H1 (cell line): ENCODE measurements around the gene PET100.

Experiments
- CEBPB ChIP-seq: IDR thresholded peaks from 2 replicates; pipeline ENCODE4 v1.6.1; 2012; ENCODE audit warnings: low read depth, low read length
- CTCF ChIP-seq, 3 experiments: IDR thresholded peaks; 1 replicate in 2 of 3; 2 replicates in 1 of 3; pipeline versions ENCODE4 v1.5.1 to v1.6.1; 2011; ENCODE audit warnings: low read length in 3 of 3, mild to moderate bottlenecking in 3 of 3, inconsistent platforms in 2 of 3, low read depth in 1 of 3, moderate library complexity in 1 of 3; ENCODE audit not compliant: insufficient read depth in 1 of 3; ENCODE audit errors: control extremely low read depth in 1 of 3
- EZH2 ChIP-seq: fragments of 200-600 bp; sonication (generic); IDR thresholded peaks from 2 replicates; pipeline ENCODE4 v1.7.1; 2012; ENCODE audit warnings: low read depth, mild to moderate bottlenecking, moderate library complexity, low read length, inconsistent platforms; ENCODE audit not compliant: severe bottlenecking
- JUN ChIP-seq: IDR thresholded peaks from 2 replicates; pipeline ENCODE4 v1.6.1; 2011; ENCODE audit warnings: low read depth, mild to moderate bottlenecking, improper control_type of control experiment, low read length
- KDM5A ChIP-seq: fragments of 200-600 bp; IDR thresholded peaks from 2 replicates; pipeline ENCODE4 v1.7.1; 2012; ENCODE audit warnings: mild to moderate bottlenecking, low read length, inconsistent platforms, mixed read lengths
- MAFK ChIP-seq: IDR thresholded peaks from 2 replicates; pipeline ENCODE4 v1.6.1; 2012; ENCODE audit warnings: low read depth, mild to moderate bottlenecking, improper control_type of control experiment, low read length
- POLR2A ChIP-seq, 2 experiments: IDR thresholded peaks; 1 replicate in 1 of 2; 2 replicates in 1 of 2; pipeline ENCODE4 v1.6.1; 2011; ENCODE audit warnings: low read depth in 2 of 2, low read length in 2 of 2, mild to moderate bottlenecking in 2 of 2; ENCODE audit errors: control extremely low read depth in 1 of 2
- TAF1 ChIP-seq: IDR thresholded peaks from 2 replicates; pipeline ENCODE4 v1.6.1; 2011; ENCODE audit warnings: mild to moderate bottlenecking, low read depth, low read length
- TEAD4 ChIP-seq: IDR thresholded peaks from 2 replicates; pipeline ENCODE4 v1.6.1; 2012; ENCODE audit warnings: low read depth, low read length, inconsistent platforms, mixed read lengths
- ZNF274 ChIP-seq: IDR thresholded peaks from 2 replicates; pipeline ENCODE4 v1.7.0; 2012; ENCODE audit warnings: low read length, borderline replicate concordance; ENCODE audit errors: extremely low read depth

DNA sequence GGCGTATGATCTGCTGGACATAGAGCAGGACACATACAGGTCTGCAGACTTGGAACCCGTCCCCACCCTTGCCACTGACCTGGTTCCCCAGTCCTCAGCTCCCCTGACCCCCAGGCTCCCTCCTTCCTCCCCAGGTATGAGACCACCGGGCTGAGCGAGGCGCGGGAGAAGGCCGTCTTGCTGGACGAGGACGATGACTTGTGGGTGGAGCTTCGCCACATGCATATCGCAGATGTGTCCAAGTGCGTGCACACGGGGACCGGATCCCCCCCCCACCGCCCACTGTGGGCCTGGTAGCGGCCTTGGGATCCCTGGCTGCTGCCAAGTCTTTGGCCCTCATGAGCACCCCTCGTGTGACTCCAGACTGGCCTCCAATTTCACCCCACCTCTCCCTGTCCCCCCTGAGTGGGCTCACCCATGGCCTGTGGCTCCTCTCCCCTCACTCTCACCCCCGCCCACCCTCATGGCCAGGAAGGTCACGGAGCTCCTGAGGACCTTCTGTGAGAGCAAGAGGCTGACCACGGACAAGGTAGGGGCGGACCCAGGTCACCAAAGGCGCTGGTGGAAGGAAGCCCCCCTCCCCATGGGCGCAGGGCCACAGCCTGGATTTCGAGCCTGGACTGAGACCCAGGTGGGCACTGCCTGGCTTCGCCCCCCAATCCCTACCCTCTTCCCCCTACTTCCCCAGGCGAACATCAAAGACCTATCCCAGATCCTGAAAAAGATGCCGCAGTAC, 12.9 kb downstream of the PET100 start:
- TF ChIP-seq JUN = no peak
- TF ChIP-seq EZH2 = no peak
- no peak for TF ChIP-seq TAF1
- TF ChIP-seq CEBPB = no peak
- TF ChIP-seq ZNF274 = no peak
- TF ChIP-seq CTCF (IDR thresholded peaks at IDR 0.05; ENCODE audit: control extremely low read depth in 1 of 3, insufficient read depth in 1 of 3, low read depth in 1 of 3, low read length in 3 of 3) = no peak
- no peak for TF ChIP-seq KDM5A
- no peak for TF ChIP-seq TEAD4
- TF ChIP-seq MAFK = no peak
- TF ChIP-seq POLR2A (IDR thresholded peaks at IDR 0.05; ENCODE audit: control extremely low read depth in 1 of 2, low read depth in 2 of 2, low read length in 2 of 2) = no peak
